SK-MEL-5 (cell line): ENCODE results near the gene HLA-DRA. TPM values are rescaled to one million over a fixed set of nuclear protein-coding genes. Genes with fewer than 3 reads are reported as not detected.
"Not testable (repeated sequence)": the region's sequence is repeated elsewhere in the genome, so short reads cannot be mapped to it uniquely, and the experiment has no call there.

ENCODE experiments used
- DNase-seq: peaks from one replicate; pipeline ENCODE4 v3.0.0-alpha.2; 2016; ENCODE audit warnings: low read depth, low spot score
- in situ Hi-C: cut with HindIII; loops from 2 replicates; pipeline ENCODE4 v1.10.0; 2016; ENCODE audit warnings: low sequenced_read_pairs, high pct_unique_total_duplicates, low pct_unique_long_range_greater_than_20kb
- total RNA-seq: library from RNA; depleted of rRNA; stranded (reverse); fragments of >200 nt; shearing (Covaris generic); gene quantifications from 2 replicates; pipeline ENCODE4 v1.2.3, GENCODE V29; 2014; rRNA removed

Gene HLA-DRA
- total RNA-seq, 1 experiment from 2014 or later: 5.7 TPM

- DNase-seq: no peak
- in situ Hi-C loops: no loop called here
Observed at GRCh38 chr6:32460528-32460927, 20.8 kb downstream of the HLA-DRA start.

GRCh38 chr6:32461493-32461892 is 21.8 kb downstream of the HLA-DRA start:
- in situ Hi-C loops: no loop called here
- DNase-seq: no peak

- peak; percentile 18 for DNase-seq
- in situ Hi-C loops: no loop called here
Observed at GRCh38 chr6:32462609-32463008, 22.9 kb downstream of the HLA-DRA start.

GRCh38 chr6:32467743-32468503 is 28.2 kb downstream of the HLA-DRA start:
- DNase-seq, in situ Hi-C loops: not testable (repeated sequence)

GRCh38 chr6:32472781-32473375 is 33.2 kb downstream of the HLA-DRA start:
- DNase-seq: no peak
- in situ Hi-C loops: no loop called here

GRCh38 chr6:32473376-32474348 is 34.0 kb downstream of the HLA-DRA start:
- DNase-seq: peak; percentile 8
- in situ Hi-C loops: not testable (repeated sequence)

GRCh38 chr6:32475392-32476206 is 35.9 kb downstream of the HLA-DRA start:
- DNase-seq: peak; percentile 33
- in situ Hi-C loops: no loop called here

- no peak for DNase-seq
- in situ Hi-C loops: no loop called here
Observed at GRCh38 chr6:32483968-32484613, 44.4 kb downstream of the HLA-DRA start.

- DNase-seq: no peak
- in situ Hi-C loops: no loop called here
Observed at GRCh38 chr6:32484614-32484998, 44.9 kb downstream of the HLA-DRA start.

- DNase-seq: peak; percentile 46
- in situ Hi-C loops: no loop called here
Observed at GRCh38 chr6:32488083-32488482, 48.4 kb downstream of the HLA-DRA start.

GRCh38 chr6:32491700-32492099 is 52.0 kb downstream of the HLA-DRA start:
- no peak for DNase-seq
- in situ Hi-C loops: no loop called here

GRCh38 chr6:32492351-32492750 is 52.7 kb downstream of the HLA-DRA start:
- in situ Hi-C loops: no loop called here

More at GRCh38 chr6:32492351-32492750, 52.7 kb downstream of the HLA-DRA start:
- DNase-seq: no peak

Other genes with a start within 250 kb of the HLA-DRA start
- gene PBX2, start 249.7 kb upstream of the HLA-DRA start, total RNA-seq: 16.7 and 17.7 TPM in 2 replicates
- 3.3 and 5.4 TPM in 2 replicates for gene GPSM3, start 247.2 kb upstream of the HLA-DRA start, total RNA-seq
- 1.7 TPM in 2 replicates for gene NOTCH4, start 215.8 kb upstream of the HLA-DRA start, total RNA-seq
- not detected in 2 replicates for gene TSBP1, start 68.0 kb upstream of the HLA-DRA start, total RNA-seq
- gene BTNL2, start 32.7 kb upstream of the HLA-DRA start, total RNA-seq: not detected in 2 replicates
- 0.29 and 0.58 TPM in 2 replicates for gene HLA-DRB5, start 90.4 kb downstream of the HLA-DRA start, total RNA-seq
- 2.0 and 2.1 TPM in 2 replicates for gene HLA-DRB1, start 150.0 kb downstream of the HLA-DRA start, total RNA-seq
- gene HLA-DQA1, start 197.5 kb downstream of the HLA-DRA start, total RNA-seq: 0.08 and 0.37 TPM in 2 replicates
- gene HLA-DQB1, start 226.8 kb downstream of the HLA-DRA start, total RNA-seq: 1.0 and 2.7 TPM in 2 replicates